HEK293T (cell line): ENCODE results near the gene LTV1.
A peak's percentile ranks its signal among the peaks of the same experiment; 100 is the strongest.

Experiments
- CTCF ChIA-PET: fragments of 350-600 bp; formaldehyde crosslinking; extraction: SDS; loops from one replicate; lab custom pipeline; 2021; ENCODE audit warnings: antibody characterized with exemption, inconsistent platforms; lab: Yijun Ruan, JAX
- POLR2A ChIA-PET: fragments of 350-600 bp; formaldehyde crosslinking; extraction: SDS; loops from one replicate; lab custom pipeline; 2020; ENCODE audit warnings: antibody characterized with exemption, inconsistent platforms; lab: Yijun Ruan, JAX
- DNase-seq: peaks from one replicate; pipeline ENCODE4 v3.0.0; 2012; ENCODE audit warnings: mixed read lengths; ENCODE audit errors: extremely low spot score
- ARNT ChIP-seq: fragments of 450-650 bp; IDR thresholded peaks from 2 replicates; pipeline ENCODE4 v1.6.1; 2017; ENCODE audit warnings: mild to moderate bottlenecking
- BHLHE40 ChIP-seq: fragments of 450-650 bp; IDR thresholded peaks from 2 replicates; pipeline ENCODE4 v1.6.1; 2016; ENCODE audit warnings: mild to moderate bottlenecking, moderate library complexity, borderline replicate concordance
- CTBP1 ChIP-seq: fragments of 450-650 bp; IDR thresholded peaks from 2 replicates; pipeline ENCODE4 v1.6.1; 2016; ENCODE audit warnings: borderline replicate concordance
- ELF4 ChIP-seq: fragments of 450-650 bp; IDR thresholded peaks from 2 replicates; pipeline ENCODE4 v1.6.1; 2017; ENCODE audit warnings: antibody characterized with exemption
- FOXA1 ChIP-seq: fragments of 450-650 bp; IDR thresholded peaks from 2 replicates; pipeline ENCODE4 v1.6.1; 2016; ENCODE audit warnings: mild to moderate bottlenecking
- FOXK2 ChIP-seq: fragments of 450-650 bp; IDR thresholded peaks from 2 replicates; pipeline ENCODE4 v1.6.1; 2016; ENCODE audit warnings: mild to moderate bottlenecking
- FOXM1 ChIP-seq: fragments of 450-650 bp; IDR thresholded peaks from 2 replicates; pipeline ENCODE4 v1.6.1; 2017; ENCODE audit warnings: mild to moderate bottlenecking, borderline replicate concordance
- HDGF ChIP-seq: fragments of 450-650 bp; IDR thresholded peaks from 2 replicates; pipeline ENCODE4 v1.6.1; 2017; ENCODE audit warnings: antibody characterized with exemption, borderline replicate concordance
- L3MBTL2 ChIP-seq: fragments of 450-650 bp; conservative IDR thresholded peaks from 2 replicates; pipeline ENCODE4 v1.6.1; 2016; ENCODE audit warnings: mild to moderate bottlenecking
- LEF1 ChIP-seq: fragments of 450-650 bp; IDR thresholded peaks from 2 replicates; pipeline ENCODE4 v1.6.1; 2017; ENCODE audit warnings: mild to moderate bottlenecking, borderline replicate concordance
- NFRKB ChIP-seq: fragments of 450-650 bp; IDR thresholded peaks from 2 replicates; pipeline ENCODE4 v1.6.1; 2016; ENCODE audit warnings: mild to moderate bottlenecking, moderate library complexity
- SP1 ChIP-seq: fragments of 450-650 bp; IDR thresholded peaks from 2 replicates; pipeline ENCODE4 v1.6.1; 2017
- SUZ12 ChIP-seq: fragments of 450-650 bp; IDR thresholded peaks from 2 replicates; pipeline ENCODE4 v1.6.1; 2016; ENCODE audit warnings: mild to moderate bottlenecking
- TARDBP ChIP-seq: fragments of 450-650 bp; IDR thresholded peaks from 2 replicates; pipeline ENCODE4 v1.6.1; 2016
- ZNF384 ChIP-seq: fragments of 450-650 bp; IDR thresholded peaks from 2 replicates; pipeline ENCODE4 v1.6.1; 2016
- TF ChIP-seq, protein P1 (sequence below): fragments of 450-650 bp; IDR thresholded peaks from 2 replicates; pipeline ENCODE4 v1.6.1; 2016

LTV1 gene

DNA sequence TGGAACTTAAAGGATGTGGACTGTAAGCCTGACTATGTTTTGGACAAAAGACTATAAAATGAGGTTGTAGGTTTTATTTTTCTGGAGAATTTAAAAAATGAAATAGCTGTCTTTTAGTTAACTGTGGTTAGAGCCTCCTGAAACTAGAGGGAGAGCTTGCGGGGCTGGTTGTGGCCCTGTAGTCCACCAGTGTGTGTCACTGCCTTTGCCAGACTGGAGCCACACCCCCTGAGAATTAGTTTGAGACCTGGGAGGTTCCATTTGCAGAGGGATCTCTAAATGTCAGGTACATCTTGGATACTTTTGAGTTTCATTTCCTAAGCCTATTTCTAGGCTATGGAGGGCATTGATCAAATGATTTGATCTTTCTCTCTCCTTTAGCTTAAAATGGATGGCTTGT, 42.0 kb downstream of the LTV1 start:
- CTCF ChIA-PET: interaction anchor here (0.5 to 0.7 kb wide), 2 partner anchors 57 to 87 kb away, joined by 3 read pairs; no protein-coding TSS in a partner anchor
- no peak for TF ChIP-seq FOXK2
- no peak for TF ChIP-seq BHLHE40
- no peak for TF ChIP-seq TARDBP
- no peak for TF ChIP-seq CTBP1
- TF ChIP-seq LEF1: no peak
- TF ChIP-seq FOXA1: no peak
- no peak for TF ChIP-seq ZNF384
- TF ChIP-seq L3MBTL2: no peak
- no peak for TF ChIP-seq SUZ12
- no peak for TF ChIP-seq FOXM1
- no peak for TF ChIP-seq ELF4
- TF ChIP-seq NFRKB: no peak
- TF ChIP-seq, protein P1, sequence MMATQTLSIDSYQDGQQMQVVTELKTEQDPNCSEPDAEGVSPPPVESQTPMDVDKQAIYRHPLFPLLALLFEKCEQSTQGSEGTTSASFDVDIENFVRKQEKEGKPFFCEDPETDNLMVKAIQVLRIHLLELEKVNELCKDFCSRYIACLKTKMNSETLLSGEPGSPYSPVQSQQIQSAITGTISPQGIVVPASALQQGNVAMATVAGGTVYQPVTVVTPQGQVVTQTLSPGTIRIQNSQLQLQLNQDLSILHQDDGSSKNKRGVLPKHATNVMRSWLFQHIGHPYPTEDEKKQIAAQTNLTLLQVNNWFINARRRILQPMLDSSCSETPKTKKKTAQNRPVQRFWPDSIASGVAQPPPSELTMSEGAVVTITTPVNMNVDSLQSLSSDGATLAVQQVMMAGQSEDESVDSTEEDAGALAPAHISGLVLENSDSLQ: no peak
- no peak for TF ChIP-seq HDGF
- no peak for TF ChIP-seq SP1
- no peak for TF ChIP-seq ARNT
- POLR2A ChIA-PET: no interaction called here
- DNase-seq: no peak

DNA sequence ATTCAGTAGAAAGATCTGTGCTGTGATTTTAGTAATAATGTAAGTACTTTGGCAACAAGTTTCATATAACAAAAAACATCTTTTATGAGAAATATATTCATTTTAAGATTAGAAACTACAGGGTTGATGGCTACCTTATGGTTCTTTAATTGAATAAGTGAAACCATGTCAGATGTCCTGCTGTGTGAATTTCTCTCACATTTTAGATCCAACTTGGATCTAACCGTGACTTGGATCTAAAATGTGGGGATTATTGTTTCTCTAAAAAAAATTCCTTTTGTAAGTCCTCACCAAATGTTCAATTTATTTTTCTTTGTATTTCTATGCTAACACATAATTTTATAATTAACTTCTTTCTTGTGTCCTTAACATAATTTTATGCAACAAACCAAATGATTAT, 51.5 kb downstream of the LTV1 start:
- POLR2A ChIA-PET: no interaction called here
- no peak for DNase-seq
- TF ChIP-seq FOXM1: no peak
- TF ChIP-seq LEF1: no peak
- TF ChIP-seq HDGF: no peak
- TF ChIP-seq BHLHE40: no peak
- TF ChIP-seq TARDBP: no peak
- TF ChIP-seq SP1: no peak
- no peak for TF ChIP-seq ELF4
- TF ChIP-seq, protein P1: no peak
- no peak for TF ChIP-seq FOXK2
- no peak for TF ChIP-seq L3MBTL2
- TF ChIP-seq CTBP1: no peak
- TF ChIP-seq ZNF384: no peak
- no peak for TF ChIP-seq SUZ12
- TF ChIP-seq FOXA1: no peak
- CTCF ChIA-PET: no interaction called here

GRCh38 chr6:143896126-143896860, 53.2 kb downstream of the LTV1 start:
- ChIA-PET CTCF (no interaction called here), POLR2A (no interaction called here)
- DNase-seq: no peak

GRCh38 chr6:143900358-143900757, 57.2 kb downstream of the LTV1 start:
- CTCF ChIA-PET: interaction anchor here (1.0 kb wide), 1 partner anchor 387 kb away, joined by 3 read pairs; no protein-coding TSS in a partner anchor
- TF ChIP-seq FOXA1: no peak
- TF ChIP-seq, protein P1: peak; percentile 79

More at GRCh38 chr6:143896126-143896860, 53.2 kb downstream of the LTV1 start:
- no peak for TF ChIP-seq NFRKB
- TF ChIP-seq HDGF: no peak

GRCh38 chr6:143901885-143902750, 59.0 kb downstream of the LTV1 start:
- POLR2A ChIA-PET: no interaction called here
- CTCF ChIA-PET: no interaction called here
- no peak for TF ChIP-seq HDGF
- no peak for TF ChIP-seq ELF4
- no peak for TF ChIP-seq FOXM1
- DNase-seq: no peak

More at GRCh38 chr6:143900358-143900757, 57.2 kb downstream of the LTV1 start:
- DNase-seq: no peak
- POLR2A ChIA-PET: no interaction called here

DNA sequence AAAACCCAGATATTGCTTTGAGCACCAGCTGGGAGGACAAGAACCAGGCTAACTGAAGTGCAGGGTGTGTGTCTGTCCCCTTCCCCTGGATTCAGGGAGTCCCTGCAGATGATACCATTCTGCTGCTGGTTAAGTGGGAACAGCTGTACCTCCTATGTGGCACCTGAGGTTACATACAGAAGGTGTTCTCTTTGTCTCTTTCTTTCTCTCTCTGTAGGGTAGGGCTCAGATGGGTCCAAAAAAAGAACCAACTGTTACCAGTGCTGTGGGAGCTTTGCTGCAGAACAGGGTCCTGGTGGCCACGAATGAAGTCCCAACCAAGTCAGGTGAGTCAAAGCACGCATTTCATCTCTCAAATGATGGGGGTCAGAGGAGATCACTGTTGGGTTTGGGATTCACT, 59.7 kb downstream of the LTV1 start:
- no peak for TF ChIP-seq FOXM1
- no peak for TF ChIP-seq SUZ12
- no peak for TF ChIP-seq NFRKB
- TF ChIP-seq CTBP1: no peak
- TF ChIP-seq TARDBP: no peak
- TF ChIP-seq ZNF384: no peak
- no peak for TF ChIP-seq BHLHE40
- no peak for TF ChIP-seq FOXA1
- TF ChIP-seq, protein P1: no peak
- TF ChIP-seq SP1: no peak
- TF ChIP-seq ELF4: no peak
- TF ChIP-seq FOXK2: no peak
- TF ChIP-seq HDGF: no peak
- no peak for TF ChIP-seq LEF1
- TF ChIP-seq L3MBTL2: no peak
- no peak for TF ChIP-seq ARNT
- ChIA-PET CTCF (no interaction called here), POLR2A (no interaction called here)
- DNase-seq: no peak
